ENCODE measurements around the gene CEP295NL.
A peak's percentile ranks its signal among the peaks of the same experiment; 100 is the strongest.

CEP295NL gene

GRCh38 chr17:78901806-78902205 lies 1.2 kb downstream of the CEP295NL start:
- no peak for DNase-seq
- Histone ChIP-seq H3K4me1 (peaks cover 24% of the 10 kb centered on the region), H3K9me3 (no peaks in the 10 kb centered on the region), H3K4me3 (ENCODE audit: low read depth, low read length) (no peak overlapping the region), H3K36me3 (no peaks in the 10 kb centered on the region), H3K27me3 (no peaks in the 10 kb centered on the region)
- TF ChIP-seq, protein P1, sequence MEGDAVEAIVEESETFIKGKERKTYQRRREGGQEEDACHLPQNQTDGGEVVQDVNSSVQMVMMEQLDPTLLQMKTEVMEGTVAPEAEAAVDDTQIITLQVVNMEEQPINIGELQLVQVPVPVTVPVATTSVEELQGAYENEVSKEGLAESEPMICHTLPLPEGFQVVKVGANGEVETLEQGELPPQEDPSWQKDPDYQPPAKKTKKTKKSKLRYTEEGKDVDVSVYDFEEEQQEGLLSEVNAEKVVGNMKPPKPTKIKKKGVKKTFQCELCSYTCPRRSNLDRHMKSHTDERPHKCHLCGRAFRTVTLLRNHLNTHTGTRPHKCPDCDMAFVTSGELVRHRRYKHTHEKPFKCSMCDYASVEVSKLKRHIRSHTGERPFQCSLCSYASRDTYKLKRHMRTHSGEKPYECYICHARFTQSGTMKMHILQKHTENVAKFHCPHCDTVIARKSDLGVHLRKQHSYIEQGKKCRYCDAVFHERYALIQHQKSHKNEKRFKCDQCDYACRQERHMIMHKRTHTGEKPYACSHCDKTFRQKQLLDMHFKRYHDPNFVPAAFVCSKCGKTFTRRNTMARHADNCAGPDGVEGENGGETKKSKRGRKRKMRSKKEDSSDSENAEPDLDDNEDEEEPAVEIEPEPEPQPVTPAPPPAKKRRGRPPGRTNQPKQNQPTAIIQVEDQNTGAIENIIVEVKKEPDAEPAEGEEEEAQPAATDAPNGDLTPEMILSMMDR (IDR thresholded peaks at IDR 0.05; ENCODE audit: low read depth, low read length): no peak

DNA sequence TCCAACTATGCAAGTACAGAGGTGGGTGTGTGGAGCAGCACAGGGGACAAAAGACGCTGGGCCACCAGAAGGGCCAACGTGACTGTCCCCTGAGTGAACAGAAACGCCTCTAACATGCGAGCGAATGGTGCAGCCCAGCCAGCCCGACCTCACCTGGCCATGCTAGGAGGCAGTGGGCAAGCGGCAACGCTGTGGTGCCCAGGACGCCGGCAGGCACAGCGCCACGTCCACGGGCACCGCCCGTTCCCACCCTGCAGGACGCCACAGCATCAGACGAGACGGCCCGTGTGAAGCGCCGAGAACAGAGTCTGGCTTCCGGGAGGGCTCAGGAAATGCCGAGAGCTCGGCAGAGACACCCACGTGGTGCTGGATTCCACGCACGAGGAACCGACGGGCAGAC lies 2.2 kb downstream of the CEP295NL start:
- TF ChIP-seq, protein P1 (IDR thresholded peaks at IDR 0.05; ENCODE audit: low read depth, low read length): no peak
- Histone ChIP-seq H3K36me3 (no peaks in the 10 kb centered on the region), H3K4me3 (ENCODE audit: low read depth, low read length) (no peak overlapping the region), H3K9me3 (no peaks in the 10 kb centered on the region), H3K27me3 (no peaks in the 10 kb centered on the region), H3K4me1 (peaks cover 24% of the 10 kb centered on the region)
- DNase-seq: no peak

DNA sequence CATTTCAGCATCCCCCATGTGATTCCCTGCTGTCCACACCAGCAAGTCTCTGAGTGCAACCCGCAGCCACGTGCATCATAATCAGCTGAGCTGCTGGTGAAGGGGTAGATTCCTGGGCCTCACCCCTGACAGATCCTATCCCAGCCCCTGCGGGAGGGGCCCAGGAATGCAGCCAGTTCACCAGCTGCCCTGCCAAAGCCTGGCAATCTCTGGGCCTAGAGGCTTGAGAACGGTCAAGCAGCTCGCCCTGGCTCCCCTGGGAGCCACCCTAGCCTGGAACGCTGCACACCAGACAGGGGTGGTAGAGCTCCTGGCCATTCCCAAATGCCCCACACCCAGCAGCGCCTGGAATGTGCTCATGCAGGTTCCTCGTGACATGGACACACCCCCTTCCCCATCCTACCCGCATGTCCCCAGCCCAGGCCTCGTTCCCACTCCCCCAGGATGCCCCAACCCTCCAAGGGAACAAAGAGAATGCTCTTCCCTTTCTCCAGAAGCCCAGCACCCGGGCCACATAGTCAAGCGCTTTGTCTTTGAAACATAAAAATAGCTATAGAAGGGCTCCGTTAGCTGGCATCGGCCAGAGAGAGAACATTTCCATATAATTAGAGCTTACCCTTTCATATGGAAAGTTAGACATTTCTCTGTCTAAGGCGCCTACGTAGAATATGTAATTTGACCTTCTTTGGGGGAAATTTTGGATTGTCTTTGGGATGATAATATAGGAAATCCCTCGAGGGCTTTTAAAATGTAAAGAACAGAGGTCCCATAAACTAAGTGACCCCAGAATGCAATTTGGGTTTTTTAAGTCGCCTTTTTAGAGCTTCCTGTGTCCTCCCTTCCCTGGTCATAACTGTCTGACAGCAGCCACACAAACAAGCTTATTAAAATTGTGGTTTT lies 3.4 kb downstream of the CEP295NL start:
- H3K4me1 ChIP-seq: peaks cover 24% of the 10 kb centered on the region
- TF ChIP-seq, protein P1 (IDR thresholded peaks at IDR 0.05; ENCODE audit: low read depth, low read length): no peak
- peak; percentile 76 for DNase-seq

DNA sequence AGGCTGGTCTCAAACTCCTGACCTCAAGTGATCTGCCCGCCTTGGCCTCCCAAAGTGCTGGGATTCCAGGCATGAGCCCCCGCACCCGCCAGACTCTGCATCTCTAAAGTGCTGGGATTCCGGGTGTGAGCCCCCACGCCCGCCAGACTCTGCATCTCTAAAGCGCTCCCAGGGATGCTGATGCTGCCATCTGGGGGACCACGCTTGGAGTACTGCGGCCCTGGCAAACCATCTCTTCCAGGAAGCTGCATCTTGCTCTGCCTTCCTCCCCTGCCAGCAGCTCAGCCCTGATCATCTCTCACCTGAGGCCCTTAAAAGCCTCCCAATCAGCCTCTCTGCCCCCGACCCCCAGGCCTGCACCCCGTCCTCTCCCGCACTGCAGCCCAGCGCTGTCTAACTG lies 4.1 kb downstream of the CEP295NL start:
- H3K36me3 ChIP-seq: no peaks in the 10 kb centered on the region
- TF ChIP-seq, protein P1 (IDR thresholded peaks at IDR 0.05; ENCODE audit: low read depth, low read length): no peak

More for the DNA sequence above, 3.4 kb downstream of the CEP295NL start:
- Histone ChIP-seq H3K27me3 (no peaks in the 10 kb centered on the region), H3K4me3 (ENCODE audit: low read depth, low read length) (no peak overlapping the region), H3K9me3 (no peaks in the 10 kb centered on the region), H3K36me3 (no peaks in the 10 kb centered on the region)

GRCh38 chr17:78898075-78898836 lies 4.7 kb downstream of the CEP295NL start:
- no peaks in the 10 kb centered on the region for H3K9me3 ChIP-seq
- no peak for DNase-seq
- TF ChIP-seq, protein P1 (IDR thresholded peaks at IDR 0.05; ENCODE audit: low read depth, low read length): no peak
- H3K4me1 ChIP-seq: peaks cover 24% of the 10 kb centered on the region
- H3K4me3 ChIP-seq (ENCODE audit: low read depth, low read length): no peak overlapping the region
- no peaks in the 10 kb centered on the region for H3K36me3 ChIP-seq
- no peaks in the 10 kb centered on the region for H3K27me3 ChIP-seq

More for the DNA sequence above, 4.1 kb downstream of the CEP295NL start:
- Histone ChIP-seq H3K4me1 (peaks cover 24% of the 10 kb centered on the region), H3K27me3 (no peaks in the 10 kb centered on the region), H3K4me3 (ENCODE audit: low read depth, low read length) (no peak overlapping the region), H3K9me3 (no peaks in the 10 kb centered on the region)
- no peak for DNase-seq

All from BE2C (cell line).